HEK293T (cell line): ENCODE measurements around the gene INPP4B.

Experiments used
- FOXA1 ChIP-seq: fragments of 450-650 bp; IDR thresholded peaks from 2 replicates; pipeline ENCODE4 v1.6.1; 2016; ENCODE audit warnings: mild to moderate bottlenecking
- TF ChIP-seq, protein P1 (sequence below): fragments of 450-650 bp; IDR thresholded peaks from 2 replicates; pipeline ENCODE4 v1.6.1; 2016

DNA sequence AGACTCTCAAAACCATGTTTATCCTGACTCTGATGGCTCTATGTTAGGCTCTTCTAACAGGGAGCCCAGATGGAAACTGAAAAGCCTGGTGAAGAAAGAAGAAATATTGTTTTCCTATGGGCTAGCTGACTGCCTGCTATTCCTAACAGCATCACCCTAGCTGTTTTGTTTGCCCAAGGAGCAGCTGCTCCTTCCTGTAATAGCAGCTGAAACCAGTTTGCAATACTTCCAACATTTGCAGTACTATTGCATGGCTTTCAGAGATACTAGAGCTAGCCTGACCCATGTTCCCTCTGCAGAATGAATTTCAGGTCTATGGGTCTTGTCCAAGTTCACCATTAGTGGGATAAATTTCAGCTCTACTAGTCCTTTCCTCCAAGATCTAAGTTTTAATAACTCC is 495.2 kb downstream of the INPP4B start:
- no peak for TF ChIP-seq FOXA1
- TF ChIP-seq, protein P1, sequence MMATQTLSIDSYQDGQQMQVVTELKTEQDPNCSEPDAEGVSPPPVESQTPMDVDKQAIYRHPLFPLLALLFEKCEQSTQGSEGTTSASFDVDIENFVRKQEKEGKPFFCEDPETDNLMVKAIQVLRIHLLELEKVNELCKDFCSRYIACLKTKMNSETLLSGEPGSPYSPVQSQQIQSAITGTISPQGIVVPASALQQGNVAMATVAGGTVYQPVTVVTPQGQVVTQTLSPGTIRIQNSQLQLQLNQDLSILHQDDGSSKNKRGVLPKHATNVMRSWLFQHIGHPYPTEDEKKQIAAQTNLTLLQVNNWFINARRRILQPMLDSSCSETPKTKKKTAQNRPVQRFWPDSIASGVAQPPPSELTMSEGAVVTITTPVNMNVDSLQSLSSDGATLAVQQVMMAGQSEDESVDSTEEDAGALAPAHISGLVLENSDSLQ: no peak
